GM18507 (cell line): ENCODE results near the gene DGKQ.

Experiments used
- DNase-seq: peaks from one replicate; pipeline ENCODE4 v3.0.0; 2011; ENCODE audit warnings: low read depth; ENCODE audit not compliant: insufficient read length; ENCODE audit errors: extremely low spot score
- FAIRE-seq: peaks from 2 replicates; lab custom pipeline; 2011; peaks lifted over from hg19 to GRCh38; lab: Jason Lieb, UNC

Gene DGKQ

GRCh38 chr4:912548-913279 is 60.7 kb downstream of the DGKQ start:
- no peak for FAIRE-seq
- DNase-seq: no peak

DNA sequence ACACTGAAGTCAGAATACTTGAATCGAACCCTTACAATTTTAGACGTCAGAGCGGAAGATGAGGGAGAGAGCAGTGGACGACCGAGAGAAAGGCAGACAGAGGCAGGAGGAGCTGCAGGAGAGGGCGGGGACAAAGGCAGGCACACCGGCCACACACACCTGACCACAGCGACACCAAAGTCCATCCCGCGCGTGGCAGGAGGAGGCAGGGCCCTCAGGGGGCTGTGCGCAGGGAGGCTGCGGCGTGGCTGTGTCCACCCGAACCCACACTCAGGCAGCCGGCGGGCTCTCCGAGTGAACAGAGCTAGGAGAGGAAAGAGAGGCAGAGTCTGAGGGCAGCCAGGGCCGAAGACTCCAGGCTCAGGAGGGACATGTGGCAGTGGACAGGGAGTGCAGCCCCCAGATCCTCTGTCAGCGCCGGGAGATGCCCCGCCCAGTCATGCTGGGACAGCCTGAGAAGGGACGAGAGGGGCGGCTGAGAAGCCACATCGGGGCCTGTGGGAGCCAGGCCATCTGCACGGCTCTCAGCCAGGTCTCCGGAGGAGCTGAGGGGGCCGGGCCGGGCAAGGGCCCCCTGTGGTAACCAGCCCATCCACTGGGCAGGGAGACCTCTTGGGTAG is 61.4 kb downstream of the DGKQ start:
- DNase-seq (no peak), FAIRE-seq (no peak)

- DNase-seq (no peak), FAIRE-seq (no peak)
Observed at GRCh38 chr4:911221-911751, 62.1 kb downstream of the DGKQ start.

DNA sequence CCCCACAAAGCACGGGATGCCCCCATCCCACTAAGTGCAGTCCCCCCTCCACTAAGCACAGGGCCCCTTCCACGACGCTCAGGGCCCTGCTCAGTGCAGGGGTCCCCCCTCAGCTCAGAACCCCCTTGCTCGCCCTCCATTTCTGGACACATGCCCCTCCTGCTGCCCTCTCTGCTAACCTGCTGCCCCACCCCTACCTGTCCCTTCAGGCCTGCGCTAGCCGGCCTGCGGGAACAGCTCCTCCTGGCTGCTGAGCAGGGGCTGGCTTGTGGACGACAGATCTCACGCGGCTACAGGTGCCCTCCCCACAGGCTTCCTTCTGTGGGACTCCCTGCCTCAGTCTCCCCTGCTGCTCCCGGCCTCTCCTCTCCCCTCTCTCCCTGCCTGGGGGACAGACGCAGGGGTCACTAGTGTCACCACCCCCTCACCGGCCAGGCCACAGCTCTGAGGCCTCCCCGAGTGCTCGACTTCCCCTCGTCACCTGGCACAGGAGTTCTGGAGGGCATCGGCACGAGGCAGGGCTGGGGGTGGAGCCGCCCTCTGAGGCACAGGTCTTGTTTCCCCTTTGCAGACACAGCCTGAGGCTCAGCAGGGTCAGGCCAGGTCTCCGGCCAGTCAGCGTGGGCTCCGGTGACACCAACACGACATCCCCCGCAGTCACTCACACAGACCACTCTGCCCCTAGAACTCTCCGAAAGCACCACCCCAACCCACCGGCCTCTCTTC is 62.8 kb downstream of the DGKQ start:
- FAIRE-seq (no peak), DNase-seq (no peak)

- no peak for DNase-seq
- no peak for FAIRE-seq
Observed at GRCh38 chr4:909821-910220, 63.5 kb downstream of the DGKQ start.

DNA sequence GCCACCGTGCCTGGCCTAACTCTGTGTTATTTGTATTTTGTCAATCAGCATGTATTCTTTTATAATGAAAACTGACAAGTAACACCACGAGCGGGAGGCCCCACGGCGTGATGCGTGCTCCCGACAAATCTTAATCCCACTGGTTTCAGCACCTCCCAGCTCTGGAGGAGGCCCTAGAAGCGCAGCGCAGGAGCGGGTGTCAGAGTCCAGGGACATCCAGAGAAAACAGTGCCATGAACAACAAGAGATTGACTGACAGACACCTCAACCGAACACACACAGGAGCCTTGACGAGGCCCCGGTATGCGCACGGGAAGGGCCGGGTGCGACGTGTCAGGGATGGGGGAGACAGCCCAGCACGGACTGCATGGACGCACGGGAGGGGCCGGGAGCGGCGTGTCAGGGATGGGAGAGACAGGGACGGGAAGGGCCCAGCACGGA is 64.2 kb downstream of the DGKQ start:
- DNase-seq (no peak), FAIRE-seq (no peak)
